Cardiac fibroblast (primary cell): ENCODE data around the gene STAG2.
"Not testable (repeated sequence)": the region's sequence is repeated elsewhere in the genome, so short reads cannot be mapped to it uniquely, and the experiment has no call there.

Experiments
- DNase-seq, 2 donors: peaks; one replicate each; pipeline versions ENCODE4 v3.0.0 to v3.0.0-alpha.2; 2010; ENCODE audit warnings: low read depth in 2 of 2
- H3K4me3 ChIP-seq, 2 donors: replicated peaks in 1 of 2; 1 replicate in 1 of 2; 2 replicates in 1 of 2; pipeline ENCODE4 v1.5.1; 2011; ENCODE audit warnings: low read depth in 2 of 2, low read length in 2 of 2, mild to moderate bottlenecking in 2 of 2, moderate library complexity in 1 of 2
- TF ChIP-seq, protein P1 (sequence below): IDR thresholded peaks from one replicate; pipeline ENCODE4 v1.5.1; 2011; ENCODE audit warnings: low read depth, mild to moderate bottlenecking, low read length, inconsistent platforms

Gene STAG2

DNA sequence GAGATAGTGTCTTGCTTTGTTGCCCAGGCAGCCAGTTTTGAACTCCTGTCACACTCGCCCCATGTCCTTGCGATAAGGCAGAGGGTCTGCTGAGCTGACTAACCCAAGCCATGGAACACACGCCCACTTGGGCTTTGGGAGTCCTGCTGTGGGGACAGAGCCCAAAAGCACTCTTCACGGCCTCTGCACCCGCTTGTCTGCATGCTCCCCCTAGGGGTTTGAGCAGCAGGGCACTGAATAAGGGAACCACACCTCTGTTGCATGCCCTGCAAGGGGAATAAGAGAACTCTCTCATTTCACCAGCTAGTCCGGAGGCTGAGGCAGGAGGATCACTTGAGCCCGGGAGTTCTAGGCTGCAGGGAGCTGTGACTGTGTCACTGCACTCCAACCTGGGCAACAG, 166.0 kb downstream of the STAG2 start:
- no peak overlapping the region for H3K4me3 ChIP-seq
- TF ChIP-seq, protein P1, sequence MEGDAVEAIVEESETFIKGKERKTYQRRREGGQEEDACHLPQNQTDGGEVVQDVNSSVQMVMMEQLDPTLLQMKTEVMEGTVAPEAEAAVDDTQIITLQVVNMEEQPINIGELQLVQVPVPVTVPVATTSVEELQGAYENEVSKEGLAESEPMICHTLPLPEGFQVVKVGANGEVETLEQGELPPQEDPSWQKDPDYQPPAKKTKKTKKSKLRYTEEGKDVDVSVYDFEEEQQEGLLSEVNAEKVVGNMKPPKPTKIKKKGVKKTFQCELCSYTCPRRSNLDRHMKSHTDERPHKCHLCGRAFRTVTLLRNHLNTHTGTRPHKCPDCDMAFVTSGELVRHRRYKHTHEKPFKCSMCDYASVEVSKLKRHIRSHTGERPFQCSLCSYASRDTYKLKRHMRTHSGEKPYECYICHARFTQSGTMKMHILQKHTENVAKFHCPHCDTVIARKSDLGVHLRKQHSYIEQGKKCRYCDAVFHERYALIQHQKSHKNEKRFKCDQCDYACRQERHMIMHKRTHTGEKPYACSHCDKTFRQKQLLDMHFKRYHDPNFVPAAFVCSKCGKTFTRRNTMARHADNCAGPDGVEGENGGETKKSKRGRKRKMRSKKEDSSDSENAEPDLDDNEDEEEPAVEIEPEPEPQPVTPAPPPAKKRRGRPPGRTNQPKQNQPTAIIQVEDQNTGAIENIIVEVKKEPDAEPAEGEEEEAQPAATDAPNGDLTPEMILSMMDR, result no peak
- no peak for DNase-seq

DNA sequence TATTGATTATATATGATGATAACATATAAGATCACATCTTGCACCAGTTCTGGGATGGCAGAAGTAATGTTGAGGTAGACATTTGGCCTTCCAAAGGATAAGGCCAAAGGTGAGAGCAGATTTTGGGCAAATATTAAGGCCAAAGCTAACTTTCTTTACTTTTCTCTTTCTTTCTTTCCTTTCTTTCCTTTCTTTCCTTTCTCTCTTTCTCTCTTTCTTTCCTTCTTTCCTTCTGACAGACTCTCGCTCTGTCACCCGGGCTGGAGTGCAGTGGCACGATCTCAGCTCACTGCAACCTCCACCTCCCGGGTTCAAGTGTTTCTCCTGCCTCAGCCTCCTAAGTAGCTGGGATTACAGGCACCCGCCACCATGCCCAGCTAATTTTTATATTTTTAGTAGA, 170.9 kb downstream of the STAG2 start:
- DNase-seq, H3K4me3 ChIP-seq: not testable (repeated sequence)

DNA sequence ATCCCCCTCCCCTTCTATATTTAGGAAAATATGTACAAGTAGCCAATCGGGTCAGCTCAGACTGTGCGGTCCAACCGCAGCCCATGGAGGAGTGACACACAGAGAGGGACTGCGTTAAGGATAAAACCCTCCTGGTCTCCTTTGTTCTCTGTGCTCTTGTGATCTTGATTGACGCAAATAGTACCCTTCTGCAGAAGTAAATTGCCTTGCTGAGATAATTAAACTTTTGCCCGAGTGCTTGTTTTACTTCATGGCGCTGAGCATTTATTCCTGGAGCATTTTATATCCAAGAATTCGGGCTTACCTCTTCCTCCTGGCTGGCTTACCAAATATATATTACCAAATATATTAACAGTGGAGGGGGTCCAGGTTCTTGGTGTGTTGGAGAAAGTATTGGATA, 184.2 kb downstream of the STAG2 start:
- no peak for DNase-seq
- no peak overlapping the region for H3K4me3 ChIP-seq
- TF ChIP-seq, protein P1, result no peak

DNA sequence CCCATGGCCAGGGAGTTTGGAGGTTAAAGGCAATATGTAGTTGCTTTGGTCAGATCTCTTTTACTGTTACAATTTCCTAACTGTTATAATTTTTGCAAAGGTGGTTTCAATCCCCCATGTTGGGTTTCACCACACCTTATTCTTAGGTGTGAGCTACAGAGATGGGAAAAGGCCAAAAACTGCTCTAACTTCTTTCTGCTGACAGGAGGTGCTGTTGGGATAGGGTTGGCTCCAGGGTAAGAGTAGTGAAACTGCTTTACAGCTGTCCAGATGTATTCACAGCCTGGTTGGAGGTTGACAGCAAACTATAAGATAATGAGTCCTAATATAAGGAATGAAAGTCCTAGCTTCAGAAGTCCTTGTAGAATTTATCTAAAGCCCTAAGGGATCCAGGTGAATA, 189.7 kb downstream of the STAG2 start:
- DNase-seq, result no peak
- no peak overlapping the region for H3K4me3 ChIP-seq

More for the DNA sequence above, 189.7 kb downstream of the STAG2 start:
- TF ChIP-seq, protein P1, result no peak
